ENCODE data around the gene GRM2.
A peak's percentile ranks its signal among the peaks of the same experiment; 100 is the strongest.

GRM2 gene

DNA sequence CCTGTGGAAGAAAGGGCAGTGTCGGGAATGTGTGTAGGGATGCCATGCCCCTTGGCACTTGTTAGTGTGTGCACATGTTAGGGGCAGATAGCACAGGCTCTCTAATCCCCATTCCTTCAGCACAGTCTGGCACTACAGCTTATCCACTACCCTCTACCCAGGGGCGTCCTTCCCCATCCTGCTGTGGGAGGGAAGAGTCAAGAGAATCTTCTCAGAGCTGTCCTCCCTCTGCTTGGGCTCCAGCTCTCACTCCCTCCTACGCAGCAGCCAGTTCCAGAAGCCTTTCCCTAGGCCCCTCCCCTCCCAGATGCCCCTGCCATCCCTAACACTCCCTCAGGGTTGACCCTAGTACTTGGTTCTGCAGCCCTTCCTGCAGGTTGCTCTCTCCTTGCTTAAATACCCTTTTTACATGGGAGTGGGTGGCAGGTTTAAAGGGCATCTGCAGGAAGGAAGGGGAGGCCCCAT lies 815 bp upstream of the GRM2 start:
- no peak for DNase-seq

DNA sequence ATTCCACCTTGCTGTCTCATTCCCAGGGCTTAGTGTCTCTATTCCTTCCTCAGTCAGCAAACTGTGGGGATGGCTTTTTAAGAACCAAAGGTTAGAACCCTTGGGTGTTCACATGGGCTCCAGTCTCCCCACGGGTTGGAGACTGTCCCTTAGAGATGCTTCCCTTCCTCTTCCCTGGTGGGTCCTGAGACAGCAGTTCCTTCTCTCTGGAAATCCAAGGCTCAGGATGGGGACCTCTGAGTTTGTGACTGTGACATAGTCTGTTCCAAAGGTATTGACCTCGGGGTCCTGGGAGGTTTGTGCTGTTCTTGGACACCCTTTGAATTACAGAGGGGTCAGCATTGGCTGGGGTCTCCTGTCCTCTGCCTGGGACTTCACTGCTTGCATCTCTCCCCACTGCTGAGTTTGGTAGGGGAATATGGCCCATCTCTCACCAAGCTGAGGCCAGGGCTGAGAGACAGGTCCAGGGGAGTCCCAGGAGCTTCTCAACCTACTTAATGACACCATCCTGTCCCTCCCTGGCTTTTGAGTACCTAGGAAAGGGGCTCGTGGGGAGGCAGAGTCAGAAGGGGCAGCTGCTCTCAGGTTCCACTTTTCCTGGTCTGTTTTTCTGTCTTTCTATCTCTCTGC lies 1.5 kb downstream of the GRM2 start:
- DNase-seq: peak; percentile 10

DNA sequence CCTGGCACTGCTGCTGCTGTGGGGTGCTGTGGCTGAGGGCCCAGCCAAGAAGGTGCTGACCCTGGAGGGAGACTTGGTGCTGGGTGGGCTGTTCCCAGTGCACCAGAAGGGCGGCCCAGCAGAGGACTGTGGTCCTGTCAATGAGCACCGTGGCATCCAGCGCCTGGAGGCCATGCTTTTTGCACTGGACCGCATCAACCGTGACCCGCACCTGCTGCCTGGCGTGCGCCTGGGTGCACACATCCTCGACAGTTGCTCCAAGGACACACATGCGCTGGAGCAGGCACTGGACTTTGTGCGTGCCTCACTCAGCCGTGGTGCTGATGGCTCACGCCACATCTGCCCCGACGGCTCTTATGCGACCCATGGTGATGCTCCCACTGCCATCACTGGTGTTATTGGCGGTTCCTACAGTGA lies 2.1 kb downstream of the GRM2 start:
- peak; percentile 13 for DNase-seq

DNA sequence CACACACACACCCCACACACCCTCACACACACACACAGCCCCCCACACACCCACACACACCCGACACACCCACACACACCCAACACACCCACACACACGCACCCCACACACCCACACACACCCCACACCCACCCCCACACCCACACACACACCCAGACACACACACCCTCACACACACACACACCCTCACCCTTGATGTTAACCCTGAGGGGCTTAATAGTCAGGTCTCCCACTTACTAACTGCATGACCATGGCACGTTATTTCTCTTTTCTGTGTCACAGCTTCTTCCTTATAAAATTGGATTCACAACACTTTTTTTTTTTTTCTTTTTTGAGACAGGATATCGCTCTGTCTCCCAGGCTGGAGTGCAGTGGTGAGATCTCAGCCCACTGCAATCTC lies 2.8 kb downstream of the GRM2 start:
- peak; percentile 12 for DNase-seq

DNA sequence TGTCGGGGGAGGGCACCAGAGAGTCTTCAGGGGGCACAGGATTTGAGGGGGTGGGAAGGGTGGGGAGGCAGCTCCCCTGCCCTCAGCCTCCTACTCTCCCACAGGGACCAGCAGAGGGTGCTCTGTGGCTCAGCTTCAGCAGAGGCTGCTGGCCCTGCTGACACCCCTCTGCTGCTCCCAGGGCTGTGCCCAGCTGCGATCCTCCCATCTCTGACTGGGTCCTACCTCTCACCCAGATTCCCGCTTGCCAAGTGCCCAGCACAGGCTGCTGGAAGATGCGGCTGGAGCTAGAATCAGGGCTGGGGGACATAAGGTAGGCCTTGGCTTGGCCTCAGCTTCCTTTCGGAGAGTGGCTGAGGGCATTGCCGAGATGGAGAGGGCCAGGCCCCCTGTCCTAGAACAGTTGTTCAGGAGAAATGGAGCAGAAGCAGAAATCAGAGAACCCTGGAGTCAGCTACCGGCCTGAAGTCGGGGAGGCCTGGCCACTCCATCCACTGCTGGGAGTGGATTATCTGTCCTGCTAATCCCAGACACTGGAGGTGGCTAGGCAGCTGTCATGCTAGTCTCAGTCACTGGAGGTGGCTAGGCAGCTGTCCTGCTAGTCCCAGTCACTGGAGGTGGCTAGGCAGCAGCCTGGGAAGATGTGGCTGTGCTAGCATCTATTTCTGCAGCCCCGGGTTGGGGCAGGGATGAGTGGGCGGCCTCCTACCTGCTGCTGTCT lies 3.9 kb downstream of the GRM2 start:
- peak; percentile 11 for DNase-seq

DNA sequence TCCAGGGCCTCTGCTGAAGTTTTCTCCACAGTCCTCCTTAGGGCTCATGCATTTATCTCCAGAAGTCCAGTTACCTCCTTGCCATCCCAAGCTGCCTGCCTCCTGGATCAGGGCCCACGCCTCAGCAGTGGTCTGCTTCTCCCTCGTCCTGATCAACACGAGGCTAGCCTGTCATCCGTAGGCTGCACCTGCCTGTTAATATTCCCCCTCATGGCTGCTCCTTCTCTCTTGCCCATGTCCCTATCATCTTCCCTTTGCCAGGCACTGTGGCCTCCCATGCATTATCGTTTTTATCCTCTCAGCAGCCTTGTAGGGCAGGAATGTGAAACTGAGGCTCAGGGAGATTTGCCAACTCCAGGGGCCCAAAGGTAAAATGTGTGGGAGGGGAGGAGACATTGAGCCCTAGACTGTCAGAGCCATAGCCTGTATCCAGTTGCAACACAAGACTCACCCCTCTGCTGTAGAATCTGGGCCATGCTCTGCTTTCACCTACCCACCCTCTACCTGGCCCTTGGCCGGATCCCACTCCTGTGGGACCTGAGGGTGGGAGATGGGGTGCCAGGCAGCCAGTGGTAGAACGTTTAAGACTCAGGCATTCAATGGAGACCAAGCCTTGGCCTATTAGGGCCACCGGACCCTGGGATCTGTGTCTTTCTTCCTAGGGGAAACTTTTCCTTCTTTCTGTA lies 4.6 kb downstream of the GRM2 start:
- peak; percentile 7 for DNase-seq

DNA sequence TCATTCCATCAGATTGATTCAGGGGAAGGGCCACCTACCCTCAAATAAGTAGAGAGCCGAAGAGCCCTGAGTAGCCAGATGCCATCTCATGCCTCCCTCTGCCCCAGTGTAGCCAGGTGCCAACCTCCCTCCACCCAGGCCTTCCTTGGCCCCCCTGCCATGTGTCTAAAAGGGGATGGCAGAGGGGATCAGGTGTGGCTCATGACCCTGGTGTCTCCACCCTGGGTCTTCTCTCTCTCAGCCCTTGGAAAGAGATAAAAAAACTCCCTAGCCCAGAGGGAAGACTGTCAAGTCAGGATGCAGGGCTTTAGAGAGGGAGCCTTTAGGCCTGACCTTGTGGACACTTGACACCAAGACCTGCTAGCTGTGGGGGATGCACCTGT lies 5.2 kb downstream of the GRM2 start:
- no peak for DNase-seq

DNA sequence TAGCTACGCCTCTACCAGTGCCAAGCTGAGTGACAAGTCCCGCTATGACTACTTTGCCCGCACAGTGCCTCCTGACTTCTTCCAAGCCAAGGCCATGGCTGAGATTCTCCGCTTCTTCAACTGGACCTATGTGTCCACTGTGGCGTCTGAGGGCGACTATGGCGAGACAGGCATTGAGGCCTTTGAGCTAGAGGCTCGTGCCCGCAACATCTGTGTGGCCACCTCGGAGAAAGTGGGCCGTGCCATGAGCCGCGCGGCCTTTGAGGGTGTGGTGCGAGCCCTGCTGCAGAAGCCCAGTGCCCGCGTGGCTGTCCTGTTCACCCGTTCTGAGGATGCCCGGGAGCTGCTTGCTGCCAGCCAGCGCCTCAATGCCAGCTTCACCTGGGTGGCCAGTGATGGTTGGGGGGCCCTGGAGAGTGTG lies 5.7 kb downstream of the GRM2 start:
- DNase-seq: peak; percentile 11

DNA sequence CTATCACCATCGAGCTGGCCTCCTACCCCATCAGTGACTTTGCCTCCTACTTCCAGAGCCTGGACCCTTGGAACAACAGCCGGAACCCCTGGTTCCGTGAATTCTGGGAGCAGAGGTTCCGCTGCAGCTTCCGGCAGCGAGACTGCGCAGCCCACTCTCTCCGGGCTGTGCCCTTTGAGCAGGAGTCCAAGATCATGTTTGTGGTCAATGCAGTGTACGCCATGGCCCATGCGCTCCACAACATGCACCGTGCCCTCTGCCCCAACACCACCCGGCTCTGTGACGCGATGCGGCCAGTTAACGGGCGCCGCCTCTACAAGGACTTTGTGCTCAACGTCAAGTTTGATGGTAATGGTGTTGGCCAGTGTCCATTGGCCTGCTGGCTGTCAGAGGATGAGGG lies 6.1 kb downstream of the GRM2 start:
- DNase-seq: no peak

DNA sequence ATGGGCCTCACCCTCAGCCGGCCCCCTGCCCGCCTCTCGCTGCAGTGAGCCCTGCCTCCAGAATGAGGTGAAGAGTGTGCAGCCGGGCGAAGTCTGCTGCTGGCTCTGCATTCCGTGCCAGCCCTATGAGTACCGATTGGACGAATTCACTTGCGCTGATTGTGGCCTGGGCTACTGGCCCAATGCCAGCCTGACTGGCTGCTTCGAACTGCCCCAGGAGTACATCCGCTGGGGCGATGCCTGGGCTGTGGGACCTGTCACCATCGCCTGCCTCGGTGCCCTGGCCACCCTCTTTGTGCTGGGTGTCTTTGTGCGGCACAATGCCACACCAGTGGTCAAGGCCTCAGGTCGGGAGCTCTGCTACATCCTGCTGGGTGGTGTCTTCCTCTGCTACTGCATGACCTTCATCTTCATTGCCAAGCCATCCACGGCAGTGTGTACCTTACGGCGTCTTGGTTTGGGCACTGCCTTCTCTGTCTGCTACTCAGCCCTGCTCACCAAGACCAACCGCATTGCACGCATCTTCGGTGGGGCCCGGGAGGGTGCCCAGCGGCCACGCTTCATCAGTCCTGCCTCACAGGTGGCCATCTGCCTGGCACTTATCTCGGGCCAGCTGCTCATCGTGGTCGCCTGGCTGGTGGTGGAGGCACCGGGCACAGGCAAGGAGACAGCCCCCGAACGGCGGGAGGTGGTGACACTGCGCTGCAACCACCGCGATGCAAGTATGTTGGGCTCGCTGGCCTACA lies 8.5 kb downstream of the GRM2 start:
- no peak for DNase-seq

DNA sequence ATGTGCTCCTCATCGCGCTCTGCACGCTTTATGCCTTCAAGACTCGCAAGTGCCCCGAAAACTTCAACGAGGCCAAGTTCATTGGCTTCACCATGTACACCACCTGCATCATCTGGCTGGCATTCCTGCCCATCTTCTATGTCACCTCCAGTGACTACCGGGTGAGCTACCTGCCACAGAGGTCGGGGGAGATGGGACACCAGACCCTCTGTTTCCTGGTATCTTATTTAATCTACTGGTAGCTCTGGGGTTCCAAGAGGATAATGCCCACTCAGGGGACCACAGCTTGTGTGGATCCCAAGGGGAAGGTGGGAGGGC lies 9.1 kb downstream of the GRM2 start:
- peak; percentile 12 for DNase-seq

DNA sequence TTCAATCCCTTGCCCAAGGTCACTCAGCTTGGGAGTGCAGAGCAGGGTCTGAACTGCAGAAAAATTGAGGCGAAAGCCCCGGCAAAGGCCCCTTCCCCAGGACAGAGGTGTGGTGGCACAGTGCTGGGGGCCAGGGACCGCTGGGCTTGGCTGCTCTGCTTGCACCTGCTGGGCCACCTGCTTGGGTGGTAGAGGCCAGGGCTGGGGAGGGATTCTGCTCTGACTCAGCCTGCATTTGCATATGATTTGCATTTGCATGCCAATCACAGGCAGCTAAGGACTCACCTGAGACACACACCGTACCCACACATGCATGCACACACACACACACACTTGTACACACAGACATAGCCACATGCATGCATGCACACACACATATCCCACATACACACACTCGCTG lies 9.9 kb downstream of the GRM2 start:
- no peak for DNase-seq

DNA sequence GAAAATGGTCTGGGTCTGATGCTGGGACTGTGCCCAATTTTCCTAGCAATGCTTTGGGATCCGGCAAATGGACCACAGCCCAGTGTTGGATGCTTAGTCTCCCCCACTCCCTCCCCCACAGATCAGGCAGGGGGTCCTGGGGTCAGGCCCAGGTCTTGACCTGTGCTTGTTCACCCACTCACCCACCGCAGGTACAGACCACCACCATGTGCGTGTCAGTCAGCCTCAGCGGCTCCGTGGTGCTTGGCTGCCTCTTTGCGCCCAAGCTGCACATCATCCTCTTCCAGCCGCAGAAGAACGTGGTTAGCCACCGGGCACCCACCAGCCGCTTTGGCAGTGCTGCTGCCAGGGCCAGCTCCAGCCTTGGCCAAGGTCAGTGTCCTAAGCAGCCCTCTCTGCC lies 10.6 kb downstream of the GRM2 start:
- no peak for DNase-seq

DNA sequence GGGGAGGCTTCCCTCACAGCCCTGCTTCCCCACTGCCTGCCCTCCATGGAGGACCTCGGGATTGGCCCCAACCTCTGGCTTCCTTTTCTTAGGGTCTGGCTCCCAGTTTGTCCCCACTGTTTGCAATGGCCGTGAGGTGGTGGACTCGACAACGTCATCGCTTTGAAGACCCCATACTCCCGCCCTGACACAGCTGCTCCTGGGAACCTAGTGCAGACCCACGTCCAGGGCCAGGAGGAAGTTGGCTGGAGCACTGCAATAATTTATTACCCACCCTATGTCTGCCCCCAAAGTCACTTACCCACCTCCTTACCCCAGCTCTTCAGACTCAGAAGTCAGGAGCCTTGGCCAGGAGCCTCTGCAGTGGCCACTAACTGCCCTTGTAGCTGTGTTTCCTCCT lies 11.1 kb downstream of the GRM2 start:
- no peak for DNase-seq

DNA sequence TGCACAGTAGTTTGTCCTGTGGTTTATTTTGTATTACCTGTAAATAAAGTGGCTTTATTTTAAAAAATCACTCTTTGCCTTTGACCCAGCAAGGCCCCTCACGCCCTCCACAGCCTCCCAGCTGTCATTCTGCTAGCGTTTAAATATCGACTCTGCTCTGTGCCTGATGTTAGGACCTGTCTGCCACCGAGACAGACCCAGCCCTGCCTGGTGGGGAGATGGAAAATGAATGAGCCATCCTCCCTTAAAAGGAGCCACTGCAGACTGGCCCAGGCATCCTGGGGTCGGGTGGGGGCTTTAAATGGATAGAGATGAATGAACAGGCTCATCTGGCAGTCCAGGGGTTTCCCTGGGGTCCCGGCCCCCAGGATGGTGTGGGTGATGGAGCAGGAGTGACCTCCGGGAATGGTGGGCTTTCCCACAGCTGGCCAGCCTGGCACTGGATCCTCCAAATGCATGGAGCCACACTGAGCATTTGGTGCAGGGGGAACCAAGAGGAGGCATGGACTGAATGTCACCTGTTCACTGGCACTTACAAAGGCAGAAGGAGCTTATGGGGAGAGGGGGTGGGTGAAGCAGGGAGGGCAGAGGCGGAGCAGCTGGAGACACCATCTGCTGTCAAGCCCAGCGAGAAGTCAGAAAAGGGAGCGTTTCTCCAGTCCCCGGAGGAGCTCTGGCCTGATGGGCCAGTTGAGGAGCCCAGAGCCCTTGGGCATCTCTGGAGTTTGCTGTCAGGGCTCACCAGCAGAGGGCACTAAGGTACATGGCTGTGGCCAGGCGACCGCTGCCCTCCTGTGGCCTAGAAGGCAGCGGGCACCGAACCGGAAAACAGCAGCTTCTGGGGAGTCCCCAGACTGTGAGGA lies 11.9 kb downstream of the GRM2 start:
- no peak for DNase-seq

DNA sequence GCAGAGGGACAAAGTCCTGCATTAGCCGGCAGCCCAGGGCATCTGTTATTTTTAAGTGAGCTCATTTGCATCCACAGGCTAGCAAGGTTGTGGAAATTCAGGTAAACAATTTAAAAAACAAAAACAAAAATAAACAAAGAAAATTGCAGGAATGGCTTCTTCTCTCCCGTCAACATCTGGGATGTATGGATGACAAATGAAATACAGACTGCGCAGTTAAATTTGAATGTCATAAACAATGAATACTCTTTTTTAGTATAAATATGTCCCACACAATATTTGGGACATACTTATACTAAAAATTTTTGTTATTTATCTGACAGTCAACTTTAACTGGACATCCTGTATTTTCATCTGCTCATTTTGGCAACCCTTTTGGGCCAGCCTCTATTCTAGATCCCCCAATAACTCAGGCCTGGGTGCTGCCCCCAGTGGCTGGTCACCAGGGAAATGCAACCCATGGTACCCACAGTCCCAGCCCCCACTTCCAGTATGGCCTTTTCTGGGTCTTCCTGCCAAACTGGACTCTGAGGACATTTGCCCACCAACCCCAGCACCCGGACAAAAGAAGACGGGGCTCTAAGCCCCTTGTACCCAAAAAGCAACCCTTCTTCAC lies 12.7 kb downstream of the GRM2 start:
- no peak for DNase-seq

DNA sequence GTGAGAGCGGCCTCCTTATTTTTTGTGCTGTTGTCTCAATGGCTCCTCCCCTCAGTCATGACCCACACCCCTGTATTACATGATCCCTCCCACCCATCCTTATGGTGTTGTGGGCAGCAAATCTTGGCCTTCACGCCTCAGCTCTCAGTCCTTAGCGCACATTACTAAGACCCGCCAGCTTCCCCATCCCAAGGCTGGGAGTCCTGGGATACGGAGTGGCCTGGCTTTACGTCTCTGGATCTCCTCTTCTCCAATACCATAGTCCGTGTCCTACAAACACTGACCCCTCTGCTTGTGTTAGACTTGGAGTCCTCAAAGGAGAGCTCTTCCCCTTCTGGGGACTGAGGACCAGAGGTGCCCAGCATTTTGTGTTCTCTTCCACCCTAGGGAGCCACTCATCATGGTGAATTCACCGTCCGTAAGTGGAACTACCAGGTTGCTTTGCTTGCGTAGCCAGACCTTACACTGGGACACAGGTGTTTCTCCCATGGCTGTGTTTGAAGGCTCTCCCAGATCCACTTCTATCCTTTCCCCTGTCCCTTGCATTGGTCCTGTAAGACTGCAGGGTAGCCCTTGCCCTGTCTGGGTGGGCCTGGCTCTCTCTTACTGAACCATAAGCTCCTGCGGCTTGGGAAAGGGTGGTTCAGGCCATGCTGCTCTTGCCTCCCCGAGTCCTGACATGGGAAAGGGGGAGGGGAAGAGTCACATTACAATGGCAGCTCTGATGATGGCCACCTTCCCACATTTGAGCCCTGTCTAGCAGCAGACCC lies 13.6 kb downstream of the GRM2 start:
- DNase-seq: no peak

DNA sequence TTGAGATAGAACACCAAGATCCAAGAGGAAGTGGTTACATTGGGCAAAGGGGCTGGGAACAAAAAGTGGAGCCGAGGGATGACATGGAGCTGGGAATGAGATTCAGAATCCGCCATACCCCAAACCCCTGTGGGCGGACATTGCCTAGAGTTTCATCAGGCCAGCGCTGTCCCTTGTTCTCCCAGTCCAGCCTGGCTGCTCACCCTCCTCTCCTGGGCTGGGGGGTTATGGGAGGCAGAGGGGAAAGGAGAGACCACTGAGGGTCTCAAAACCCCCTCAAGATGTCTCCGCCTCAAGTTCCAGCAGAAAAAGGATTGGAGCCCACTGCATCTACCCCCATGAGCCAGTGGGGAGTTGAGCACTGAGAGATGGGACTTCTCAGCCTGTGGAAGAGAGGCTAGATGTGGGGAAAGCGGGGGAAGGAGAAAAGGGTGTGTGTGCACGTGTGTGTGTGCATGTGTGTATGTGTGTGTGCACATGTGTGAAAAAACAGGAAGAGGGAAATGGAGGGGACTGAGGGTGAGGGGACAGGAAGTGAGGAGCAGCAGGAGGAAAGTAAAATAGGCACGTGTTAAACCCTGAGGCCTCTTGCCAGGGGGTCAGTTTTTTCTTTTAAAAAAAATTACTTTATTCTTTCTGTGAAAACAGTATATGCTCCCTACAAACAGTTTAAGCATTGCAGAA lies 14.3 kb downstream of the GRM2 start:
- DNase-seq: no peak

DNA sequence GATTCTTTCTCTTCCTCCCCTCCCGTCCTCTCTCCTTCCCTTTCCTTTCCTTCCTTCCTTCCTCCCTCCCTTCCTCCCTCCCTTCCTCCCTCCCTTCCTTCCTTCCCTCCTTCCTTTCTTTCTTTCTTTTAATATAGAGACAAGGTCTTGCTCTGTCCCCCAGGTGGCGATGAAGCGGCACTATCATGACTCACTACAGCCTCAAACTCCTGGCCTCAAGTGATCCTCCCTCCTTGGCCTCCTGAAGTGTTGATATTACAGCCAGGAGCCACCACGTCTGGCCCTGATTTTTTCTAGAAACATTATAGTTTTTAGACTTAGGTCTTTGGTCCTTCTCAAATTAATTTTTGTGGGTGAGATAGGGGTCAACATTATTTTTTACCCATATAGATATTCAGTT lies 15.5 kb downstream of the GRM2 start:
- no peak for DNase-seq

DNA sequence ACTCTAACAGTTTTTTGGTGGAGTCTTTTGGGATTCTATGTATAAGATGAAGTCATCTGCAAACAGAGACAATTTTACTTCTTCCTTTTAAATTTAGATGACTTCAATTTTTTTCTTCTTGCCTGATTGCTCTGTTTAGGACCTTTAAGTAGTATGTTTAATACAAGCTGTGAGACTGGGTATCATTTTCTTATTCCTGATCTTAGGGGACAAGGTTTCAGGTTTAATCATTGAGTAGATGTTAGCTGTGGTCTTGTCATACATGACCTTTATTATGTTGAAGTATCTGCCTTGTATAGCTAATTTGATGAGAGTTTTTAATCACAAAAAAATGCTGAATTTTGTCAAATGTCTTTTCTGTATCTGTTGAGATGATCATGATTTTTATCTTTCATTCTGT lies 20.6 kb downstream of the GRM2 start:
- DNase-seq: no peak

All from activated CD8-positive, alpha-beta memory T cell treated with anti-CD3 and anti-CD28 coated beads, Interleukin-2, amount 50 U/mL, for 4 hours (primary cell).